Hepatic stellate cell (primary cell): ENCODE data around the gene IQUB.
A peak's percentile ranks its signal among the peaks of the same experiment; 100 is the strongest.
"Not testable (repeated sequence)": the region's sequence is repeated elsewhere in the genome, so short reads cannot be mapped to it uniquely, and the experiment has no call there.

Source experiments
- DNase-seq: peaks from one replicate; pipeline ENCODE4 v3.0.0; 2011; ENCODE audit warnings: low spot score

Gene IQUB

GRCh38 chr7:123539871-123540270 lies 5.5 kb upstream of the IQUB start:
- DNase-seq: no peak

- DNase-seq: no peak
These were observed 4.5 kb upstream of the IQUB start for GRCh38 chr7:123538897-123539296.

GRCh38 chr7:123538189-123538714 lies 3.9 kb upstream of the IQUB start:
- peak; percentile 42 for DNase-seq

GRCh38 chr7:123537026-123537642 lies 2.7 kb upstream of the IQUB start:
- DNase-seq: no peak

GRCh38 chr7:123535517-123535916 lies 1.1 kb upstream of the IQUB start:
- no peak for DNase-seq

GRCh38 chr7:123533929-123534382 lies 439 bp downstream of the IQUB start:
- no peak for DNase-seq

GRCh38 chr7:123533553-123533917 lies 860 bp downstream of the IQUB start:
- no peak for DNase-seq

- not testable (repeated sequence) for DNase-seq
These were observed 1.4 kb downstream of the IQUB start for GRCh38 chr7:123532788-123533552.

- DNase-seq: not testable (repeated sequence)
These were observed 2.1 kb downstream of the IQUB start for GRCh38 chr7:123532343-123532742.

GRCh38 chr7:123530035-123530591 lies 4.3 kb downstream of the IQUB start:
- DNase-seq: not testable (repeated sequence)

GRCh38 chr7:123528265-123528664 lies 6.1 kb downstream of the IQUB start:
- DNase-seq: no peak

- not testable (repeated sequence) for DNase-seq
These were observed 6.6 kb downstream of the IQUB start for GRCh38 chr7:123527712-123528225.

GRCh38 chr7:123526533-123526932 lies 7.9 kb downstream of the IQUB start:
- not testable (repeated sequence) for DNase-seq

GRCh38 chr7:123522066-123522465 lies 12.3 kb downstream of the IQUB start:
- no peak for DNase-seq

GRCh38 chr7:123505221-123505620 lies 29.2 kb downstream of the IQUB start:
- DNase-seq: no peak

- DNase-seq: no peak
These were observed 32.2 kb downstream of the IQUB start for GRCh38 chr7:123502201-123502600.

GRCh38 chr7:123500878-123501489 lies 33.4 kb downstream of the IQUB start:
- no peak for DNase-seq

GRCh38 chr7:123499211-123499970 lies 35.0 kb downstream of the IQUB start:
- no peak for DNase-seq

GRCh38 chr7:123498601-123499000 lies 35.8 kb downstream of the IQUB start:
- DNase-seq: no peak

- no peak for DNase-seq
These were observed 36.4 kb downstream of the IQUB start for GRCh38 chr7:123498031-123498430.

GRCh38 chr7:123494193-123494796 lies 40.1 kb downstream of the IQUB start:
- peak; percentile 3 for DNase-seq
